Esophagus muscularis mucosa (tissue), 4 donors: ENCODE results near the gene BRD1. TPM values are rescaled to one million over a fixed set of nuclear protein-coding genes. Genes with fewer than 3 reads are reported as not detected.

Source experiments
- DNase-seq: peaks from one replicate; pipeline ENCODE4 v3.0.0-alpha.2; 2017; ENCODE audit errors: extremely low spot score
- H3K27ac ChIP-seq, 4 donors: fragments of 200-600 bp; sonication (generic); replicated peaks in 1 of 4; 1 replicate in 3 of 4; 2 replicates in 1 of 4; pipeline ENCODE4 v1.5.1; 2016 to 2019; ENCODE audit warnings: mild to moderate bottlenecking in 1 of 4
- H3K27me3 ChIP-seq, 4 donors: fragments of 200-600 bp; sonication (generic); one replicate each; pipeline versions ENCODE4 v1.5.1 to v1.6.0; 2016 to 2019
- H3K36me3 ChIP-seq, 4 donors: fragments of 200-600 bp; sonication (generic); one replicate each; pipeline ENCODE4 v1.5.1; 2016 to 2019
- H3K4me1 ChIP-seq, 4 donors: fragments of 200-600 bp; sonication (generic); one replicate each; pipeline ENCODE4 v1.5.1; 2016 to 2019
- H3K4me3 ChIP-seq, 4 donors: fragments of 200-600 bp; sonication (generic); 1 replicate in 2 of 4; 2 replicates in 2 of 4; pipeline ENCODE4 v1.5.1; 2016 to 2019; ENCODE audit warnings: mild to moderate bottlenecking in 4 of 4, moderate library complexity in 1 of 4
- H3K9me3 ChIP-seq, 4 donors: fragments of 200-600 bp; sonication (generic); 1 replicate in 3 of 4; 2 replicates in 1 of 4; pipeline ENCODE4 v1.5.1; 2016 to 2019
- EP300 ChIP-seq: sonication (generic); formaldehyde crosslinking; IDR thresholded peaks from one replicate; pipeline ENCODE4 v1.6.1; 2017; ENCODE audit warnings: antibody characterized with exemption
- POLR2A ChIP-seq: fragments of 450-650 bp; IDR thresholded peaks from one replicate; pipeline ENCODE4 v1.6.1; 2017; ENCODE audit warnings: antibody characterized with exemption, moderate library complexity, mild to moderate bottlenecking, low read depth
- POLR2AphosphoS5 ChIP-seq, 2 donors: sonication (generic); formaldehyde crosslinking; IDR thresholded peaks; one replicate each; pipeline ENCODE4 v1.6.1; 2017; ENCODE audit warnings: antibody characterized with exemption in 2 of 2
- WGBS: methylation state at CpG from one replicate; pipeline ENCODE4 v1.1.5; 2018; 5-methylcytosine and 5-hydroxymethylcytosine counted together
- intact Hi-C: fragments of 100-400 bp; cut with DNase I; formaldehyde crosslinking; loops from one replicate; pipeline ENCODE4 v1.15.1; 2023
- total RNA-seq, 4 donors: library from RNA; depleted of rRNA; stranded (reverse); fragments of >200 nt; gene quantifications; one replicate each; pipeline versions ENCODE4 v1.1.0 to v1.2.1, GENCODE V29; 2016
- TF ChIP-seq, protein P1 (sequence below), 3 experiments: fragments of 200-600 bp in 2 of 3; fragments of 450-650 bp in 1 of 3; sonication (generic) in 2 of 3; IDR thresholded peaks; one replicate each; pipeline ENCODE4 v1.5.1; 2017 to 2019; ENCODE audit warnings: antibody characterized with exemption in 3 of 3, mild to moderate bottlenecking in 2 of 3, moderate library complexity in 1 of 3

BRD1 gene
- total RNA-seq = 10 to 100 TPM; 36.5 to 54.1 (median 51.4) TPM

DNA sequence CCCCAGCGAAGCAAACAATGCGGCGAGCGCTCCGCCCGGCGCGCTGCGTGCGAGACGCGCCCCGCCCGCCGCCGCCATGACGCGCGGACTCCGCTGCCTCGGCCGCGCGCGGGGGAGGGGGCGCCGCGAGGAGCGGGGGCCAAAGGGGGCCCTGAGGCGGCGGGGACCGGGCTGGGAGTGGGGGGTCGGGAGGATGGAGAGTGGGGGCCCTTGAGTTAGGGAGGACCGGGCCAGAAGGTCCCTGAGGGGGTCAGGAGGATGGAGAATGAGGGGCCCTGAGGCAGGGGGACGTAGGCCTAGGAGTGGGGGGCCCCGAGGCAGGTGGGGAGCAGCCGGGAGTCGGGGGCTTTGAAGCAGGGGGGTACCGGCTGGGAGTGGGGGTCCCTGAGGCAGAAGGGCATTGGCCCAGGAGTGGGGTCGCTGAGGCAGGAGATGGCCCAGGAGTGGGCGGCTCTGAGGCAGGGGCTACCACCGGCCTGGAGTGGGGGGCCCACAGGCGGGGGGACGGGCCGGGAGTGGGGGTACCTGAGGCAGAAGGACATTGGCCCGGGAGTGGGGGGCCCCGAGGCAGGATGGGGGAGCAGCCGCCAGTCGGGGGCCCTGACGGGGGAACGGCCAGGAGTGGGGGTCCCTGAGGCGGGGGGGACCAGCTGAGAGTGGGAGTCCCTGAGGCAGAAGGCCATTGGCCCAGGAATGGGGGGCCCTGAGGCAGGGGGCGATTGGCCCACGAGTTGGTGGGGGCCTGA, at the start of gene BRD1:
BRD1 (minus strand) TSS at position 21 of the 746 bp plus-strand sequence. CDS start 3,556 bp downstream, outside the sequence.
- Histone ChIP-seq H3K4me1 (peaks cover 27 to 48% (median 43%) of the 10 kb centered on the region in 4 donors), H3K4me3 (peak within 1 kb of the TSS; percentile 76 to 93 (median 88)), H3K36me3 (peaks cover 10 to 23% (median 13%) of the 10 kb centered on the region in 4 donors), H3K27me3 (no peaks in the 10 kb centered on the region), H3K9me3 (peaks cover 0 to 16% (median 4%) of the 10 kb centered on the region in 4 donors), H3K27ac (peak within 1 kb of the TSS; percentile 91 to 94 (median 93))
- TF ChIP-seq POLR2A (no peak), EP300 (no peak), POLR2AphosphoS5 (IDR thresholded peaks at IDR 0.05) (no peak)
- TF ChIP-seq, protein P1, sequence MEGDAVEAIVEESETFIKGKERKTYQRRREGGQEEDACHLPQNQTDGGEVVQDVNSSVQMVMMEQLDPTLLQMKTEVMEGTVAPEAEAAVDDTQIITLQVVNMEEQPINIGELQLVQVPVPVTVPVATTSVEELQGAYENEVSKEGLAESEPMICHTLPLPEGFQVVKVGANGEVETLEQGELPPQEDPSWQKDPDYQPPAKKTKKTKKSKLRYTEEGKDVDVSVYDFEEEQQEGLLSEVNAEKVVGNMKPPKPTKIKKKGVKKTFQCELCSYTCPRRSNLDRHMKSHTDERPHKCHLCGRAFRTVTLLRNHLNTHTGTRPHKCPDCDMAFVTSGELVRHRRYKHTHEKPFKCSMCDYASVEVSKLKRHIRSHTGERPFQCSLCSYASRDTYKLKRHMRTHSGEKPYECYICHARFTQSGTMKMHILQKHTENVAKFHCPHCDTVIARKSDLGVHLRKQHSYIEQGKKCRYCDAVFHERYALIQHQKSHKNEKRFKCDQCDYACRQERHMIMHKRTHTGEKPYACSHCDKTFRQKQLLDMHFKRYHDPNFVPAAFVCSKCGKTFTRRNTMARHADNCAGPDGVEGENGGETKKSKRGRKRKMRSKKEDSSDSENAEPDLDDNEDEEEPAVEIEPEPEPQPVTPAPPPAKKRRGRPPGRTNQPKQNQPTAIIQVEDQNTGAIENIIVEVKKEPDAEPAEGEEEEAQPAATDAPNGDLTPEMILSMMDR (IDR thresholded peaks at IDR 0.05) = no peak
- intact Hi-C loops = loop anchor here (2.0 kb wide), 1 partner anchor 25 kb away; the partner anchor contains the start of gene ZBED4
- no peak for DNase-seq
- WGBS = 27% methylated on average over 9 of the region's 54 CpGs

DNA sequence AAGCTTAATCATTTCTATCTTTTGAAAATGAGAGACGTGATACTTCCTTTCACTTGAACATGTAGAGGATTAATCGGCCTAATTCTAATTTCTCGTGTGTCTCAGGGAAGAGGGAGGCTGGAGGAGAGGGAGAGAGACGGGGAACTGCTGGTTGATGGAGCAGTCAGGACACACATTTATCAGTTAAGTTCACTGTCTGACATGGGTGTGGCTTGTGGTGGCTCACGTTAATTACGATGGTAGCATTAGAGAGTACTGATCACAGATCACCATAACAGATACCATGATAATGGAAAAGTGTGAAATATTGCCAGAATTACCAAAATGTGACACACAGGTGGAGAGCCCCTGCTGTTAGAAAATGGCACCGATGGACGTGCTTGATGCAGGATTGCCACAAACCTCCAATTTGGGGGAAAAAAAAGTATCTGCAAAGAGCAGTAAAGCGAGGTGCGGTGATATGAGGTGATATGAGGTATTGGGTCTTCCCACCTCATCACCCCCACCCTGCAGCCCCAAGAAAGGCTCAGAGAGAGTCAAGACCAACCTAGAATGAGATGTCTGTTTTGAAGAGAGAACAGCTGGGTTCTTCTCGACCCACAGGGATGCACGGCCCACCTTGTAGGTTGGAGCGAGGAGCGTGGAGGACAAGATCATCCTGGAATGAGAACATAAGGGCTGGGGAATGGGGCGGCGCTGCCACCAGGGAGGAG, 45.7 kb upstream of the BRD1 start:
- Histone ChIP-seq H3K4me1 (no peaks in the 10 kb centered on the region), H3K27me3 (no peaks in the 10 kb centered on the region), H3K27ac (no peak overlapping the region), H3K36me3 (no peaks in the 10 kb centered on the region), H3K4me3 (no peak overlapping the region), H3K9me3 (peaks cover 0 to 15% (median 10%) of the 10 kb centered on the region in 4 donors)
- 96% methylated on average over 15 of the region's 16 CpGs for WGBS
- intact Hi-C loops = no loop called here
- no peak for TF ChIP-seq EP300
- no peak for TF ChIP-seq POLR2A
- DNase-seq = no peak

DNA sequence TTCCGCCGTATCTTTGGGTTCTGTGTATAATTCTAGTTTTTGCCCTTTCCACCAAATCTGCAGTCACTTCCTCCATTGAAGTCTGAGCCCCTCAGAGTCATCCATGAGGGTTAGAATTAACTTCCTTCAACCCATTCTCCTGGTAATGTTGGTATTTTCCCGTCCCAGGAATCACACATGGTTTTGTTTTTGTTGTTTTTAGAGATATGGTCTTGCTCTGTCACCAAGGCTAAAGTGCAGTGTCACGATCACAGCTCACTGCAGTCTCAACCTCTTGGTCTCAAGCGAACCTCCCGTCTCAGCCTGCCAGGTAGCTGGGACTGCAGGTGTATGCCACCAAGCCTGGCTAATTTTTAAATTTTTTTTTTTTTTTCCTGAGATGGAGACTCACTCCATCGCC, 44.7 kb upstream of the BRD1 start:
- 88% methylated on average over 7 of the region's 7 CpGs for WGBS
- DNase-seq = no peak
- no peak overlapping the region for H3K4me3 ChIP-seq
- H3K9me3 ChIP-seq = peaks cover 0 to 15% (median 11%) of the 10 kb centered on the region in 4 donors
- peaks cover 0 to 5% (median 2%) of the 10 kb centered on the region in 4 donors for H3K36me3 ChIP-seq
- no peak for TF ChIP-seq POLR2A
- TF ChIP-seq POLR2AphosphoS5 (IDR thresholded peaks at IDR 0.05) = no peak
- TF ChIP-seq, protein P1 (IDR thresholded peaks at IDR 0.05) = no peak
- no peak for TF ChIP-seq EP300
- intact Hi-C loops = no loop called here
- H3K27ac ChIP-seq = no peak overlapping the region
- peaks cover 0 to 3% (median 0%) of the 10 kb centered on the region in 4 donors for H3K27me3 ChIP-seq
- H3K4me1 ChIP-seq = no peaks in the 10 kb centered on the region

DNA sequence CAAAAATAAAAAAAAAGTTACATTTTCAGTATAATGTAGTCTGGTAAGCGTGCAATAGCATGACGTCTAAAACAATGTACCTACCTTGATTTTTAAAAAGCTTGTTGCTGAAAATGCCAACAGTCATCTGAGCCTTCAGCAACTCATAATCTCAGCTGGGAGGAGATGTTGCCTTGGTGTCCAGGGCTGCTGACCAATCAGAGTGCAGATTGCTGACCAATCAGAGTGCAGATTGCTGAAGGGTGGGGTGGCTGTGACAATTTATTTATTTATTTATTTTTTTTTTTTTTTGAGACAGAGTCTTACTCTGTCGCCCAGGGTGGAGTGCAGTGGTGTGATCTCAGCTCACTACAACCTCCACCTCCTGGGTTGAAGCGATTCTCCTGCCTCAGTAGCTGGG, 43.8 kb upstream of the BRD1 start:
- TF ChIP-seq EP300 (no peak), POLR2AphosphoS5 (IDR thresholded peaks at IDR 0.05) (no peak), POLR2A (no peak)
- TF ChIP-seq, protein P1 (IDR thresholded peaks at IDR 0.05) = no peak
- intact Hi-C loops = no loop called here
- Histone ChIP-seq H3K4me1 (no peaks in the 10 kb centered on the region), H3K27ac (no peak overlapping the region), H3K4me3 (no peak overlapping the region), H3K27me3 (peaks cover 0 to 3% (median 0%) of the 10 kb centered on the region in 4 donors), H3K36me3 (peaks cover 0 to 7% (median 2%) of the 10 kb centered on the region in 4 donors), H3K9me3 (peaks cover 0 to 24% (median 16%) of the 10 kb centered on the region in 4 donors)
- WGBS = 96% methylated on average over 4 of the region's 4 CpGs
- no peak for DNase-seq
